Hepatic stellate cell (primary cell): Measurements from ENCODE around the gene RNF20.
A peak's percentile ranks its signal among the peaks of the same experiment; 100 is the strongest.
"Not testable (repeated sequence)": the region's sequence is repeated elsewhere in the genome, so short reads cannot be mapped to it uniquely, and the experiment has no call there.

Source experiments
- DNase-seq: peaks from one replicate; pipeline ENCODE4 v3.0.0; 2011; ENCODE audit warnings: low spot score

Gene RNF20

GRCh38 chr9:101533334-101534204 is at the start of gene RNF20:
TSS of gene RNF20 (plus strand) at chr9:101533853. CDS start at chr9:101535424, 1,571 bp downstream.
- DNase-seq: peak; percentile 92

- no peak for DNase-seq
Observed at GRCh38 chr9:101484046-101484445, 49.6 kb upstream of the RNF20 start.

- DNase-seq: peak; percentile 37
Observed at GRCh38 chr9:101485924-101486692, 47.5 kb upstream of the RNF20 start.

- peak; percentile 60 for DNase-seq
Observed at GRCh38 chr9:101486693-101487442, 46.8 kb upstream of the RNF20 start.

GRCh38 chr9:101487443-101487840 is 46.2 kb upstream of the RNF20 start:
- no peak for DNase-seq

- no peak for DNase-seq
Observed at GRCh38 chr9:101495810-101496209, 37.8 kb upstream of the RNF20 start.

GRCh38 chr9:101498323-101498722 is 35.3 kb upstream of the RNF20 start:
- no peak for DNase-seq

- no peak for DNase-seq
Observed at GRCh38 chr9:101504188-101504587, 29.5 kb upstream of the RNF20 start.

GRCh38 chr9:101508211-101508610 is 25.4 kb upstream of the RNF20 start:
- DNase-seq: peak; percentile 13

- DNase-seq: no peak
Observed at GRCh38 chr9:101509572-101509971, 24.1 kb upstream of the RNF20 start.

- DNase-seq: no peak
Observed at GRCh38 chr9:101510459-101510858, 23.2 kb upstream of the RNF20 start.

- DNase-seq: no peak
Observed at GRCh38 chr9:101511009-101511408, 22.6 kb upstream of the RNF20 start.

GRCh38 chr9:101512116-101512515 is 21.5 kb upstream of the RNF20 start:
- no peak for DNase-seq

GRCh38 chr9:101513351-101513750 is 20.3 kb upstream of the RNF20 start:
- no peak for DNase-seq

GRCh38 chr9:101514071-101514470 is 19.6 kb upstream of the RNF20 start:
- no peak for DNase-seq

GRCh38 chr9:101516655-101517054 is 17.0 kb upstream of the RNF20 start:
- no peak for DNase-seq

- not testable (repeated sequence) for DNase-seq
Observed at GRCh38 chr9:101518489-101518888, 15.2 kb upstream of the RNF20 start.

- no peak for DNase-seq
Observed at GRCh38 chr9:101524371-101524770, 9.3 kb upstream of the RNF20 start.

- no peak for DNase-seq
Observed at GRCh38 chr9:101527066-101527465, 6.6 kb upstream of the RNF20 start.

GRCh38 chr9:101528015-101528414 is 5.6 kb upstream of the RNF20 start:
- DNase-seq: no peak

GRCh38 chr9:101530076-101530711 is 3.5 kb upstream of the RNF20 start:
- peak; percentile 61 for DNase-seq

GRCh38 chr9:101536351-101536750 is 2.7 kb downstream of the RNF20 start:
- peak; percentile 6 for DNase-seq
